NCI-H2107 (cell line): ENCODE measurements around the gene ACSL6.
A peak's percentile ranks its signal among the peaks of the same experiment; 100 is the strongest.

ENCODE experiments used
- DNase-seq: peaks from one replicate; lab custom pipeline; 2025; lab: John Stamatoyannopoulos, UW

The ACSL6 gene, protein sequence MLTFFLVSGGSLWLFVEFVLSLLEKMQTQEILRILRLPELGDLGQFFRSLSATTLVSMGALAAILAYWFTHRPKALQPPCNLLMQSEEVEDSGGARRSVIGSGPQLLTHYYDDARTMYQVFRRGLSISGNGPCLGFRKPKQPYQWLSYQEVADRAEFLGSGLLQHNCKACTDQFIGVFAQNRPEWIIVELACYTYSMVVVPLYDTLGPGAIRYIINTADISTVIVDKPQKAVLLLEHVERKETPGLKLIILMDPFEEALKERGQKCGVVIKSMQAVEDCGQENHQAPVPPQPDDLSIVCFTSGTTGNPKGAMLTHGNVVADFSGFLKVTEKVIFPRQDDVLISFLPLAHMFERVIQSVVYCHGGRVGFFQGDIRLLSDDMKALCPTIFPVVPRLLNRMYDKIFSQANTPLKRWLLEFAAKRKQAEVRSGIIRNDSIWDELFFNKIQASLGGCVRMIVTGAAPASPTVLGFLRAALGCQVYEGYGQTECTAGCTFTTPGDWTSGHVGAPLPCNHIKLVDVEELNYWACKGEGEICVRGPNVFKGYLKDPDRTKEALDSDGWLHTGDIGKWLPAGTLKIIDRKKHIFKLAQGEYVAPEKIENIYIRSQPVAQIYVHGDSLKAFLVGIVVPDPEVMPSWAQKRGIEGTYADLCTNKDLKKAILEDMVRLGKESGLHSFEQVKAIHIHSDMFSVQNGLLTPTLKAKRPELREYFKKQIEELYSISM

DNA sequence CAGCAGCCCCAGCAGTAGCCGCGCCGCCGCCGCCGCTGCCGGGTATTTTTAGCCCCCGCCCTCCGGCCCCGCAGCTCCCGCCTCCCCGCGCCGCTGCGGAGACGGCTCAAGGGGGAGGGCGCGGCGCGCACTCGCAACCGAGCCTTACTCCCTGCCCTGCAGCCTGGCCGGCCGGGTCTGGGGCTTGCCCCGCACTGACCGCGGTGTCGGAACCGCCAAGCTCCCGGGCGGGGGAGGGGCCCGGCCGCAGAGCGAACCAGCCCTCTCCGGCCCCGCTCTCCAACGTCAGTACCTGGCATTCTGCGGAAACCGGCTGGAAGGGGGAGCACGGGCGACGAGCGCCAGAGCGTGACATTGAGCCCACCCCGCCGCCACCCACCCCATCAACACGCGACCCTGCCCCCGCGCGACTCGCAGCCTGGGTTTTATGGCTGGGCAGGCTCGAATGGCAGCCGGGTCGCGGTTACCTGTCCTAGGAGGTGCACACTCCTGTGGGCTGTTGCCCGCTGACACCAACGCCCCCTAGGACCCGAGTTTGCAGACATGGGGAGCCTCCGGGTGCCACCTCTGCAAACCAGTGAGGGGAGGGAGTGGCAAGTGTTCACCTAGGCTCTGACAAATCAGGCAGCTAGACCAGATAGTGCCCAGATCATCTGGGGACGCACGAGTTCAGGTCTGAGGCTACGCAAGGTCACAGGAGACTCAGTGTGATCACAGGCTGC, at the start of gene ACSL6:
ACSL6 (minus strand) TSS at position 37 of the 722 bp plus-strand sequence. CDS start 105 bp downstream, outside the sequence.
- DNase-seq: no peak

GRCh38 chr5:132060501-132061161, 49.2 kb upstream of the ACSL6 start, which contains the start of gene IL3:
Gene IL3 (plus strand): TSS chr5:132060655. CDS start chr5:132060707, 52 bp downstream.
- DNase-seq: no peak

DNA sequence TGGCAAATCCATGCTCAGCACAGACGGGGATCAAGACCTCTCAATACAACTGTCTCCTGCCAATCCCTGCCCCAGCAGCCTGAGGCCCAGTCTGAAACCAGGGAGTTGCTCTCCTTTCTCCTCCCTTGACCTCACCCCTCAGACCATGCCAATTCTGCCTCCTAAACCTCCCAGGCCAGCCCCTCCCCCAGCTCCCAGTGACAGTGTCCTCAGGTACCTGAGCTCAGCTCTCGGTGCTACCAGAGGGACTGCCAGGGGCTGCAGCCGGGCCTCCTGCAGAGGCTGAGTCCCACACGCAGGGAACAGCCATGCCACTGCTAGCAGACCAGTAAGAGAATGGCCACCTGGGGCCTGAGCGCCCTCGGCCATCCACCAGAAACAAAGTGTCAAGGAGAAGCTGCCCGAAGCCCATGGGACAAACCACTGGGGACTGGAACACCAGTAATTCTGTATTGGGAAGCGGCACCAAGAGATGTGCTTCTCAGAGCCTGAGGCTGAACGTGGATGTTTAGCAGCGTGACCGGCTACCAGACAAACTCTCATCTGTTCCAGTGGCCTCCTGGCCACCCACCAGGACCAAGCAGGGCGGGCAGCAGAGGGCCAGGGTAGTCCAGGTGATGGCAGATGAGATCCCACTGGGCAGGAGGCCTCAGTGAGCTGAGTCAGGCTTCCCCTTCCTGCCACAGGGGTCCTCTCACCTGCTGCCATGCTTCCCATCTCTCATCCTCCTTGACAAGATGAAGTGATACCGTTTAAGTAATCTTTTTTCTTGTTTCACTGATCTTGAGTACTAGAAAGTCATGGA, 48.4 kb upstream of the ACSL6 start:
- DNase-seq: no peak

GRCh38 chr5:132059043-132059695, 47.7 kb upstream of the ACSL6 start:
- no peak for DNase-seq

DNA sequence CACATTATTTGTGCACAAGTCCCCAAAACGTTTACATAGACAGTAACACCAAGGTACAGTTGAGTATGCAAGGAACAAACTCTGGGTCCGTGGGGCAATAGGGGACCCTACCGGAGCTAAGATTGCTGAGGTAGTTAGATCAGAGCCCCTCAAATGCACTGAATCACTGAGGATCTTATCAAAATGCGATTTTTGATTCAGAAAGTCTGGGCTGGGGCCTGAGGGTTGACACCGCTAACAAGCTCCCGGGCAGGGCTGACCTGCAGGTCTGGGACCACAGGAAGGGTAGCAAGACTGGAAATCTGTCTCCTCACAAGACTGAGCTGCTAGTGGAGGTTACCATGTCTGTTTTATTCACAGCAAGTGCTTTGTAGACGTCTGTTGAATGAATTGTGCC, 47.2 kb upstream of the ACSL6 start:
- no peak for DNase-seq

GRCh38 chr5:132057498-132058255, 46.2 kb upstream of the ACSL6 start:
- no peak for DNase-seq

DNA sequence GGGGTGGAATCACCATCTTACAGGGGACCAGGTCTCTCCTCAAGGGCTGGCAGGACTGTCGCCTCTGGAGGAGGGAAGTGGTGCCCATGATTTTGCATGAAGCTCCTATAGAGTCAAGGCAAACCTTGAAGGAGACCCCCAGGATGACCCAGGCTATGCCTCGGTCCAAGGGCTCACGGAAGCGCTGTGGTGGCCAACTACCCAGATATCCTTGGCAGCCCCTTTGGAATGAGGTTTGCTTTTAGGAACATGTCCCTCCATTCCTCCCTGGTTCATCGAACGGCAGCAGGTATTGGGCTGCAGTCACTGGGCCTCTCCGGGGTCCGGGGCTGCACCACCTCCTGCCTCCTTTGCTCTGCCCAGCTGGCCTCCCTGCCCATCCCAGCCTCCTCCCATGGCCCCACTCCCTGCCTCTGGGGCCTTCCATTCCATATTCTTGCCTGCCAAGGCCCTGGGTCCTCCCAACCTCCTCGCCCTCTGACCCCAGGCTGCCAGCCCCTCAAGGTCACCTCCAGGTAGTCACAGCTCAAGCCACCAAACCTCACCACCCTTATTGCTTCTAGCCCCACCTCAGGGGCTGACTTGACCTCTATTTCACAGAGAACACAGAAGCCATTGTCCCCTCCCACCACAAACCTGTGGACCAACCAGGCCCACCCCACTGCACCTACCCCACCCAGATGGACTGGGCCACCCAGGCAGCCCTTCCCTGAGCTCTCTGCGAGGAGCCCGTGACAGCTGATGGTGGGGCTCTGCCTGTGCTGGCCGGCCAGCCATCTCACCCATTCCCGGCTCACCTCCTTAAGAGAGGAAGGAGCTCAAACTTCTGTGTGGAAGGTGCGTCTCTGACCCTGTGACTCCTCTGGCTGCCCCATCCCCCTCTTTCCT, 45.4 kb upstream of the ACSL6 start:
- DNase-seq: no peak

- no peak for DNase-seq
Measured at GRCh38 chr5:132055808-132056609, 44.6 kb upstream of the ACSL6 start.

GRCh38 chr5:132055441-132055807, 44.0 kb upstream of the ACSL6 start:
- peak; percentile 11 for DNase-seq

DNA sequence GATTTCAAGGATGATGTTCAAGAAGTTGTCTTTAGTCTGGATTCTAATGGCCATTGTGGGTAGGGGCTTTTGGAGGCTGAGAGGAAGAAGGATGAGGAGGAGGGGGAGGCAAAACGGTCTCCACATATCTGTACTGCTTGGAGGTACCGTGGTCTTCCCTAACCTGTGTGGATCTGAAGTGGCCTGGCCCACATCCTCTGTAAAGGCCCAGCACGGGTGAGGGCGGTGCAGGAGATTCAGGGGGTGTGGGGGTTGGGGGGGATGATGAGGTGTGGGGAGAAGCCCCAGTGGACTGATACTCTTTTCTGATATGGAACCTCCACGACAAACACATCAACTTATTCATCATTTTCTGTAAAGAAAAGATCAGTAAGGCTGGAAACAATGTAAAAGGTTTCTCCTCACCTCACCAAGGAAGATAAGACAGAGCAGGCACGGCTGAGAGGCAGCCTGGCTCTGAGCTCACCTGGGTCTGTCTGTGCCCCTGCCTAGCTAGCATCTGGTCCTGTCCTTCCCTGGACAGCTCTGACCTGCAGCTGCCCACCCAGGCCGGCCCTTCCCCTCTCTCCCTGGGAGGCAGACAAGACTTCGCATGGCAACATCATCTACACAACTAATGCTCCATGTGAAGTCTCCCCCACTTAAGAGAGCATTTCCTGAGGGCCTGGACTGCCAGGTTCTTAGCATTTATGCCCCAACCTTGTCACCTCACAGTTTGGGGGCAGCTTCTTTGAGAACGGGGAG, 43.4 kb upstream of the ACSL6 start:
- no peak for DNase-seq

- DNase-seq: no peak
Measured at GRCh38 chr5:132054031-132054696, 42.7 kb upstream of the ACSL6 start.

- DNase-seq: no peak
Measured at GRCh38 chr5:132053483-132053882, 42.0 kb upstream of the ACSL6 start.

GRCh38 chr5:132052520-132052919, 41.1 kb upstream of the ACSL6 start:
- no peak for DNase-seq

DNA sequence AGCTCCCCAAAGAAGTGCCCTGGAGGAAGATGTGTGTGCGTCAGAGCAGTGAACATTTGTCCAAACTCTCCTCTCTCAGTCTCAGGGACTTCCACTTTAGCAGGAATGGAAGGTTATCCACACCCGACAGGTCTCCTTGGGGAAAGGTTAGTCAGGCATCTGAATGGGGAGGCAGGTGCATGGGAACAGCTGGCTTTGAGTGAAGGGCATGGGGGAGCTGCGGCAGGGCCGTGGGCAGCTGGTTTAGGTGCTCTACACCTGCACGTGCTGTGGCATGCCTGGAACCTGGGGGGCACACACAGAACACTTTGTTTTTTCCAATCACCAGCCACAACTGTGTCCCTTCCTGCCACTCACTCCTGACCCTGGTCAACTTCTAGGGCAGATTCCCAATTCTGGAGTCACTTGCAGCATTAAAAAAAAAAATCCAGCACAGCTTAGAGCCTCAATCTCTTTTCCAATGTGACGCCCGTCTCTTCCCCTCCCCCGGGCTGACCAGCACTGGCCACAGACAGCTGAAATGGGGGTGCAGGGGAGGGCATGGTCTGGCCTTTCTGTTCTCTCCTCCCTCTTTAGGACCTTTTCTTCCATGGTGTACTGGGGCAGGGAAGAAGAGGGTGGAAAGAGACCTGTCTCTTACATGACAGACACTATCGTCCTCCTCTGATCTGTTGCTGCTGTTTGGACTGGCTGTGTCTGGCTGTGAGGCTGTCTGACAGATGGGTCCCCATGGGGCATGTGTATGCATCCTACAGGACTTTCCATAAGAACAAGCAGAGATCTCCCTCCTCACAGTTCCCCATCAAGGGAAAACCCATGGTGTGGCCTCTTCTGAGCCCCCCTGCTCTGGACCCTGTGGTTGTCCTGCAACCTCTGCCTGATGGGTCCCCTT, 39.4 kb upstream of the ACSL6 start:
- DNase-seq: no peak

GRCh38 chr5:132050136-132050535, 38.7 kb upstream of the ACSL6 start:
- DNase-seq: no peak

- DNase-seq: no peak
Measured at GRCh38 chr5:132049559-132049958, 38.1 kb upstream of the ACSL6 start.
